ENCODE data around the gene DONSON.

DNA sequence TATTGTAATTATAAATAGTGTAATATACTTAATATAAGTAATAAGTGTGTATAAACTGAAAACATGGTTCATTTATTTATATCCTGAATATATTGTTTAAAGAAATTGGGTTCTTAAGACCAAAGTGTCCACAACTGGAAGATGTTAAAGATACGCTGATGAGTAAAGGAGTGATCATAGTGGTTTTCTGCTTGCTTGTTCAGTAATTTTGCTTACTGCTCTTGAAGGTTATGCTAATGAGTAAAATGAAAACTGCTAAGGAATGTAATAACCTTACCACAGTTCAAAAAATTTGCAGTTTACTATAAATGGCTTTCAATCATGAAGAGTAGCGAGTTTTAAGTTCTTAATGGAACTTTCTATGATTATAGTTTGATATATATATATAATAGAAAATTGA is 22.0 kb downstream of the DONSON start:
- TF ChIP-seq, protein P1, sequence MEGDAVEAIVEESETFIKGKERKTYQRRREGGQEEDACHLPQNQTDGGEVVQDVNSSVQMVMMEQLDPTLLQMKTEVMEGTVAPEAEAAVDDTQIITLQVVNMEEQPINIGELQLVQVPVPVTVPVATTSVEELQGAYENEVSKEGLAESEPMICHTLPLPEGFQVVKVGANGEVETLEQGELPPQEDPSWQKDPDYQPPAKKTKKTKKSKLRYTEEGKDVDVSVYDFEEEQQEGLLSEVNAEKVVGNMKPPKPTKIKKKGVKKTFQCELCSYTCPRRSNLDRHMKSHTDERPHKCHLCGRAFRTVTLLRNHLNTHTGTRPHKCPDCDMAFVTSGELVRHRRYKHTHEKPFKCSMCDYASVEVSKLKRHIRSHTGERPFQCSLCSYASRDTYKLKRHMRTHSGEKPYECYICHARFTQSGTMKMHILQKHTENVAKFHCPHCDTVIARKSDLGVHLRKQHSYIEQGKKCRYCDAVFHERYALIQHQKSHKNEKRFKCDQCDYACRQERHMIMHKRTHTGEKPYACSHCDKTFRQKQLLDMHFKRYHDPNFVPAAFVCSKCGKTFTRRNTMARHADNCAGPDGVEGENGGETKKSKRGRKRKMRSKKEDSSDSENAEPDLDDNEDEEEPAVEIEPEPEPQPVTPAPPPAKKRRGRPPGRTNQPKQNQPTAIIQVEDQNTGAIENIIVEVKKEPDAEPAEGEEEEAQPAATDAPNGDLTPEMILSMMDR (IDR thresholded peaks at IDR 0.05; ENCODE audit: low read depth, low read length): no peak
- no peak for TF ChIP-seq EZH2phosphoT487 (IDR thresholded peaks at IDR 0.05; ENCODE audit: low read depth)

Data from OCI-LY3 (cell line).